AG09319 (cell line): Measurements from ENCODE around the gene TERF2IP.
A peak's percentile ranks its signal among the peaks of the same experiment; 100 is the strongest.

Experiments
- DNase-seq: peaks from one replicate; pipeline ENCODE4 v3.0.0-alpha.2; 2010; ENCODE audit warnings: low read depth; ENCODE audit errors: extremely low read depth
- CTCF ChIP-seq: IDR thresholded peaks from 2 replicates; pipeline ENCODE4 v1.5.1; 2011; ENCODE audit warnings: low read depth, mild to moderate bottlenecking, inconsistent platforms, low read length, moderate library complexity

TERF2IP gene

GRCh38 chr16:75616521-75617010 lies 31.0 kb upstream of the TERF2IP start:
- no peak for DNase-seq

DNA sequence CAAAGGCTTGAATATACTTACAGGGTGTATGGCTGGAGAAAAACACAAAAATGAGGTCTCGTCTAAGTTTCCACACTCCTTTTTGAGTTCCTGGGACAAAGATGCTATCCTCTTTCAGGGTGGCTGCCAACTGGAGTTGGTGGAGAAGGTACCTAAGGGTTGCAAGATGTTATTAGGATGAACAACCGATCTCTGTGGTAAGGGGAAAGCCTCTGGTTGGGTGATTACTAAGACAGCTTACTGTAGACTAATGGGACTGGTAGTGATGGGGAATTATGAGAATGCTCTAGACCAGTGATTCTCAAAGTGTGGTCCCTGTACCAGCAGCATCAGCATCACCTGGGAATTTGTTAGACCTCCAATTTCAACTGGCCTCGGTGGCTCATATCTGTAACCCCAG lies 30.5 kb upstream of the TERF2IP start:
- no peak for DNase-seq
- no peak for TF ChIP-seq CTCF

More at GRCh38 chr16:75616521-75617010, 31.0 kb upstream of the TERF2IP start:
- TF ChIP-seq CTCF: no peak

- TF ChIP-seq CTCF: no peak
These were observed 28.8 kb upstream of the TERF2IP start for GRCh38 chr16:75618780-75619179.

DNA sequence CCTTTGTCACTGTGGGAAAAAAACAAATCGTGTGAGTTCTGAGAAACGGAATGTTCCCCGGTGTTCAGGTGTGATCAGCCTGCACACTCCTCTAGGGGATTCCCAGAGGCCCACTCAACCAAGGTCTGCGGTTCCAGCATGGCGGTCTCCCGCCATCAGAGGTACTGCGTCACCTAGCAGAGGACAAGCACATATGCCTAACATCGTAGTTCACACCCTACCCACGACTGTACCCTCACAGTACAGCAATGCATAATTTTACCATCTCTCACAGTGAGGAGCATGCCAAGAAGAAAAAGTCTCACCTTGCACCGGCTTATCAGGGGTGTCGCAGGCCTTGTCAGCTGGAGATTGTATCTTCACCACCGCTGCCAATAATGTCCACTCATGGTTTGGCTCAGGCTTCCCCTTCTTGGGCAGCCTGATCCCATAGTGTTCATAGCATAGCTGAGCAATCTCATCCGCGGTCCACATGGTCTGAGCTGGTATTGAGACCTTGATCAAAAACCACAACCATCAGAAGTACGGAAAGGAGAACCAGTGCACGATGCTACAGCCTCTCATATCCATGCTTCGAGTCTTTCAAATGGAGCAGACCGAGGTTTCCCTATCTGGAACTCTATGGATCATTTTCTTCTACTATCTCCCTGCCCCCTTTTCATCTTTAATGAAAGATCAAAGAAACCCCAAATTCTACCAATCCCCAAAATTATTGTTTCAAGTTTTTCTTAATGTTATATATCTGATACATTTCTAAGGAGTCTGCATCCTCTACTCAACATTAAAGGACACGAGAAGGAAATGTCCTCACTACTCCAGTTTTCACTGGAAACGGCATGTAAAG lies 27.0 kb upstream of the TERF2IP start:
- DNase-seq: no peak
- TF ChIP-seq CTCF: no peak

More at GRCh38 chr16:75618780-75619179, 28.8 kb upstream of the TERF2IP start:
- no peak for DNase-seq

DNA sequence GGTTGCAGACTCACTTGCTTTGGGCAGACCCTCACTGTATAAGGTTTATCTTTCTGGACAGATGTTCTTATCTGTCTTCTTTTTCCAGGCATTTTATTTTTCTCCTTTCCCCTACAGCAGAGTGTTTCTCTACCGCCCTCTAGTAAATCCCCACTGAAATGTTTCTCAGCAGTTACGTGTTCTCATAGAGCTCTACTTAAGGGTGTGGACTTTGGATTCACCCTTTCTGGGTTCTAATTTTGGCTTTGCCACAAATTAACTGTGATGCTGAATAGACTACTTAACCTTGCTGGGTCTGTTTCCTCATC lies 26.4 kb upstream of the TERF2IP start:
- DNase-seq: no peak
- peak; percentile 74 for TF ChIP-seq CTCF

DNA sequence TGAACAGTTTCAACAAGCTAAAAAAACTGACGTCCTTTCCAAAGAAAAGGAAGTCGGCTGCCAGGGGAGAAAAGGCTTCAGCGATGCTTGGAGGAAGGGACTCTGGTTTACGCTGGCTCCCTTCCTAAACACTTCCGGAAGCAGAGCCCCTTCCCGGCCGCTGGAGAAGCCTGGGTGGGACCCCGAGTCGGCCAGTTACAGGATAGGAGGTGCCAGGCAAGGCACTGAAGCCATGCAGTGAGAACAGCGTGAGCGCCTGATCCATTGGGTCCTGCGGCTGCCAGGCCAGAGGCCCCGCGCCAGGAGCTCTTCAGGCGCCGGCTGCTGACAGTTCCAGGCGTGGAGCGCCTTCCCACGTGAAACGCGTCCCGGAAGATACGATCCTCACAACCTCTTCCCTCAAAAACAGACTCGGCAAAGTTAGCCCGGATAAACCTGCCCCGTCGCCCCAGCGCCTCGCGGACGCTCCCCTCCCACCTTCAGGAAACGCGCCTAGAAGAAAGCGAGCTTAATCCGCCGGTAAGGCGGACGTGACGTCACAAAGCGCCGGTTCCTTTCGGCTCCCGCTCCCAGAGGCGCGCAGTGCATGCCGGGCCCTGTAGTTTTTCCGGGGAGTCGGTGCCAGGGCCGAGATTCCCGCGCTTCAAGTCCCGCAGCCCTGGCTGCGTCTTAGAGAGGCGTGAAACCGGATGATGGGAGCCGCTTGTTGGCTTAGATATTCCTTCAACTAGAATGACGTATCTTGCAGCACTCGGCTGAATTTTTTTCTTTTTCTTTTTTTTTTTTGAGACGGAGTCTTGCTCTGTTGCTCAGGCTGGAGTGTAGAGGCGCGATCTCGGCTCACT lies 24.6 kb upstream of the TERF2IP start, which contains the start of gene ADAT1:
Gene ADAT1, minus strand, starts transcription at position 521 of the 845 bp plus-strand sequence. CDS start 2,482 bp downstream, outside the sequence.
- TF ChIP-seq CTCF: no peak
- DNase-seq: peak; percentile 93

- DNase-seq: no peak
- TF ChIP-seq CTCF: no peak
These were observed 22.6 kb upstream of the TERF2IP start for GRCh38 chr16:75624921-75625334.
